ENCODE data around the gene TMED9. TPM values are rescaled to one million over a fixed set of nuclear protein-coding genes. Genes with fewer than 3 reads are reported as not detected.

TMED9 gene
- total RNA-seq, 1 donor from 2014 or later: 372 TPM

DNA sequence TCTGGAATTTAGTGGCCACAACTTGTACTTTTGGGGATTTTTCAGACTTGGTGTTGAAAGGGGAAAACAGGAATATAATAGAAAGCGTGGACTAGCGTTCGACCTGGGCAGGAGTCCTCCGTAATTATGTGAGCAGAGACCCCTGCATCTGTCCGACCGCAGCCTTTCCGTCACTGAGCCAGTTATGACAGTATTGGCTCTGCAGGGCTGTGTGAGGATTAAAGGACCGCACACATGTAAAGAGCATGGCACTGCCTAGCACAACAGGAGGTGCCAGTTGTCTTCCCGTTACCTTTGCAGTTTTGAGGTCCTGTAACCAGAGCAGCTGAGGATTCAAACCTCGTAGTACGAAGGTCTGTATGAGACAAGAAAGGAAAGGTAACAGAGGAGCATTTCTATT, 9.1 kb downstream of the TMED9 start:
- peak overlapping the region; percentile 91 for H3K4me3 Mint-ChIP-seq (ENCODE audit: unreplicated experiment)
- peak overlapping the region; percentile 94 for H3K9ac ChIP-seq (ENCODE audit: low read length)
- TF ChIP-seq EZH2 (IDR thresholded peaks at IDR 0.05; ENCODE audit: insufficient read depth, low read length) (no peak), CTCF (IDR thresholded peaks at IDR 0.05; ENCODE audit: insufficient read depth, low read depth, low read length) (no peak)

GRCh38 chr5:177601577-177602457, 9.8 kb downstream of the TMED9 start:
- no peak for TF ChIP-seq CTCF (IDR thresholded peaks at IDR 0.05; ENCODE audit: insufficient read depth, low read depth, low read length)
- TF ChIP-seq EZH2 (IDR thresholded peaks at IDR 0.05; ENCODE audit: insufficient read depth, low read length): no peak
- Histone ChIP-seq H4K20me1 (ENCODE audit: insufficient read depth, low read length) (peaks cover 38% of the 10 kb centered on the region), H2AFZ (ENCODE audit: low read depth, low read length) (no peak overlapping the region), H3K36me3 (ENCODE audit: insufficient read depth, low read length) (peaks cover 2% of the 10 kb centered on the region), H3K27ac (ENCODE audit: low read depth, low read length) (no peak overlapping the region), H3K79me2 (ENCODE audit: insufficient read depth, low read length) (peaks cover 24% of the 10 kb centered on the region), H3K4me3 (ENCODE audit: insufficient read depth, low read depth, low read length) (no peak overlapping the region), H3K4me1 (ENCODE audit: insufficient read depth, low read length) (peaks cover 11% of the 10 kb centered on the region), H3K9ac (ENCODE audit: low read length) (no peak overlapping the region), H3K9me3 (ENCODE audit: insufficient read depth, low read depth, low read length) (no peaks in the 10 kb centered on the region), H3K4me2 (ENCODE audit: low read length) (peak overlapping the region; percentile 97), H3K27me3 (ENCODE audit: insufficient read depth, low read length) (no peaks in the 10 kb centered on the region)
- Mint-ChIP-seq H3K27me3 (ENCODE audit: low read depth, unreplicated experiment) (no peaks in the 10 kb centered on the region), H3K4me3 (ENCODE audit: unreplicated experiment) (peak overlapping the region; percentile 91), H3K9me3 (ENCODE audit: unreplicated experiment) (no peaks in the 10 kb centered on the region), H3K36me3 (ENCODE audit: low read depth, unreplicated experiment) (peaks cover 19% of the 10 kb centered on the region), H3K27ac (ENCODE audit: unreplicated experiment) (peak overlapping the region; percentile 60), H3K4me1 (ENCODE audit: low read depth, unreplicated experiment) (peaks cover 11% of the 10 kb centered on the region)
- no peak for DNase-seq (ENCODE audit: low read depth)
- FAIRE-seq: no peak

More for the DNA sequence above, 9.1 kb downstream of the TMED9 start:
- H3K79me2 ChIP-seq (ENCODE audit: insufficient read depth, low read length): peaks cover 24% of the 10 kb centered on the region
- Mint-ChIP-seq H3K4me1 (ENCODE audit: low read depth, unreplicated experiment) (peaks cover 15% of the 10 kb centered on the region), H3K9me3 (ENCODE audit: unreplicated experiment) (no peaks in the 10 kb centered on the region), H3K27me3 (ENCODE audit: low read depth, unreplicated experiment) (no peaks in the 10 kb centered on the region), H3K27ac (ENCODE audit: unreplicated experiment) (peak overlapping the region; percentile 60), H3K36me3 (ENCODE audit: low read depth, unreplicated experiment) (peaks cover 20% of the 10 kb centered on the region)
- no peak for FAIRE-seq
- no peaks in the 10 kb centered on the region for H3K27me3 ChIP-seq (ENCODE audit: insufficient read depth, low read length)
- H3K9me3 ChIP-seq (ENCODE audit: insufficient read depth, low read depth, low read length): no peaks in the 10 kb centered on the region
- H3K4me1 ChIP-seq (ENCODE audit: insufficient read depth, low read length): peaks cover 10% of the 10 kb centered on the region
- peak overlapping the region; percentile 87 for H3K4me3 ChIP-seq (ENCODE audit: insufficient read depth, low read depth, low read length)
- no peak for DNase-seq (ENCODE audit: low read depth)
- peaks cover 36% of the 10 kb centered on the region for H4K20me1 ChIP-seq (ENCODE audit: insufficient read depth, low read length)
- H3K36me3 ChIP-seq (ENCODE audit: insufficient read depth, low read length): peaks cover 3% of the 10 kb centered on the region
- no peak overlapping the region for H3K27ac ChIP-seq (ENCODE audit: low read depth, low read length)
- H2AFZ ChIP-seq (ENCODE audit: low read depth, low read length): peak overlapping the region; percentile 70
- H3K4me2 ChIP-seq (ENCODE audit: low read length): peak overlapping the region; percentile 97

GRCh38 chr5:177602458-177602830, 10.4 kb downstream of the TMED9 start:
- no peak for FAIRE-seq

More at GRCh38 chr5:177602458-177602830, 10.4 kb downstream of the TMED9 start:
- peak overlapping the region; percentile 63 for H3K4me3 Mint-ChIP-seq (ENCODE audit: unreplicated experiment)
- Histone ChIP-seq H3K4me1 (ENCODE audit: insufficient read depth, low read length) (peaks cover 15% of the 10 kb centered on the region), H3K27me3 (ENCODE audit: insufficient read depth, low read length) (no peaks in the 10 kb centered on the region), H3K79me2 (ENCODE audit: insufficient read depth, low read length) (peaks cover 24% of the 10 kb centered on the region), H3K4me3 (ENCODE audit: insufficient read depth, low read depth, low read length) (no peak overlapping the region), H2AFZ (ENCODE audit: low read depth, low read length) (no peak overlapping the region), H4K20me1 (ENCODE audit: insufficient read depth, low read length) (peaks cover 44% of the 10 kb centered on the region), H3K9me3 (ENCODE audit: insufficient read depth, low read depth, low read length) (no peaks in the 10 kb centered on the region), H3K27ac (ENCODE audit: low read depth, low read length) (no peak overlapping the region), H3K4me2 (ENCODE audit: low read length) (no peak overlapping the region), H3K36me3 (ENCODE audit: insufficient read depth, low read length) (peaks cover 2% of the 10 kb centered on the region), H3K9ac (ENCODE audit: low read length) (no peak overlapping the region)
- H3K4me1 Mint-ChIP-seq (ENCODE audit: low read depth, unreplicated experiment): peaks cover 11% of the 10 kb centered on the region
- H3K27ac Mint-ChIP-seq (ENCODE audit: unreplicated experiment): no peak overlapping the region
- H3K36me3 Mint-ChIP-seq (ENCODE audit: low read depth, unreplicated experiment): peaks cover 17% of the 10 kb centered on the region
- no peak for DNase-seq (ENCODE audit: low read depth)
- no peaks in the 10 kb centered on the region for H3K9me3 Mint-ChIP-seq (ENCODE audit: unreplicated experiment)
- no peak for TF ChIP-seq CTCF (IDR thresholded peaks at IDR 0.05; ENCODE audit: insufficient read depth, low read depth, low read length)
- no peaks in the 10 kb centered on the region for H3K27me3 Mint-ChIP-seq (ENCODE audit: low read depth, unreplicated experiment)

All from astrocyte (in vitro differentiated cells and primary cell).